K562 (cell line): ENCODE results near the gene F13B. TPM values are rescaled to one million over a fixed set of nuclear protein-coding genes. Genes with fewer than 3 reads are reported as not detected.

Experiments
- ATAC-seq: fragments of 200-7000 bp; cut with Tn5 transposase; 3 replicates; pipeline ENCODE4 v1.9.1; 2020; ENCODE audit warnings: moderate library complexity
- BruUV-seq: library from RNA; stranded (reverse); fragments of 400-500 nt; replicated peaks from 2 replicates; lab custom pipeline; 2021; lab: Mats Ljungman, UMichigan
- CTCF ChIA-PET: fragments of 300-600 bp; formaldehyde crosslinking; extraction: SDS; loops from one replicate; lab custom pipeline; 2021; ENCODE audit warnings: low intra/inter-chr PET ratio; lab: Yijun Ruan, JAX
- POLR2A ChIA-PET: fragments of 300-600, 350-650 bp; sonication (Branson Sonifier 250); formaldehyde crosslinking; extraction: SDS; loops from one replicate; lab custom pipeline; 2021; ENCODE audit warnings: antibody characterized with exemption, inconsistent platforms; lab: Yijun Ruan, JAX
- DNase-seq, 4 experiments: peaks; one replicate each; pipeline versions ENCODE4 v3.0.0 to v3.0.0-alpha.2; 2011 to 2018; ENCODE audit warnings: low spot score in 3 of 4, mixed read lengths in 3 of 4; ENCODE audit errors: extremely low read depth in 1 of 4
- FAIRE-seq: peaks from 2 replicates; lab custom pipeline; 2011; peaks lifted over from hg19 to GRCh38; lab: Jason Lieb, UNC
- H2AFZ ChIP-seq: 2 replicates; pipeline ENCODE4 v1.6.0; 2011; ENCODE audit warnings: low read depth, low read length, control low read depth, inconsistent platforms
- H3K27ac ChIP-seq: fragments of 200-600 bp; 3 replicates; pipeline ENCODE4 v1.8.0; 2011; ENCODE audit warnings: low read depth, mild to moderate bottlenecking, control low read depth, inconsistent platforms, low read length, moderate library complexity, mixed read lengths; ENCODE audit errors: extremely low read depth
- H3K27me3 ChIP-seq, 2 experiments: fragments of 300-600 bp in 1 of 2; 2 replicates in 1 of 2; 3 replicates in 1 of 2; pipeline versions ENCODE4 v1.6.0 to v1.8.0; 2011; ENCODE audit warnings: inconsistent platforms in 2 of 2, low read length in 2 of 2, mild to moderate bottlenecking in 1 of 2, mixed read lengths in 1 of 2, moderate library complexity in 1 of 2; ENCODE audit not compliant: control insufficient read depth in 2 of 2, insufficient read depth in 2 of 2
- H3K36me3 ChIP-seq: fragments of 300-600 bp; 3 replicates; pipeline ENCODE4 v1.8.0; 2011; ENCODE audit warnings: mild to moderate bottlenecking, low read length, inconsistent platforms; ENCODE audit not compliant: control insufficient read depth, insufficient read depth
- H3K4me1 ChIP-seq, 2 experiments: fragments of 200-600 bp in 1 of 2; replicated peaks in 1 of 2; 2 replicates in 1 of 2; 3 replicates in 1 of 2; pipeline versions ENCODE4 v1.5.1 to v1.8.0; 2011; ENCODE audit warnings: inconsistent platforms in 2 of 2, low read length in 2 of 2, mild to moderate bottlenecking in 1 of 2, mixed read lengths in 1 of 2, moderate library complexity in 1 of 2; ENCODE audit not compliant: control insufficient read depth in 2 of 2, insufficient read depth in 2 of 2
- H3K4me2 ChIP-seq: 2 replicates; pipeline ENCODE4 v1.6.1; 2011; ENCODE audit warnings: low read length, control low read depth, inconsistent platforms, mixed read lengths; ENCODE audit not compliant: insufficient read depth
- H3K4me3 ChIP-seq: fragments of 200-600 bp; sonication (generic), shearing (Covaris generic); 2 replicates; pipeline ENCODE4 v1.5.1; 2016; ENCODE audit warnings: control low read depth, inconsistent platforms
- H3K79me2 ChIP-seq: fragments of 200-600 bp; 3 replicates; pipeline ENCODE4 v1.8.0; 2011; ENCODE audit warnings: low read length, inconsistent platforms; ENCODE audit not compliant: control insufficient read depth, insufficient read depth
- H3K9ac ChIP-seq, 2 experiments: 2 replicates each; pipeline versions ENCODE4 v1.6.0 to v1.6.1; 2011; ENCODE audit warnings: low read depth in 2 of 2, low read length in 2 of 2, control low read depth in 1 of 2, inconsistent platforms in 1 of 2, mild to moderate bottlenecking in 1 of 2, mixed read lengths in 1 of 2; ENCODE audit not compliant: insufficient read depth in 1 of 2
- H3K9me1 ChIP-seq: one replicate; pipeline ENCODE4 v1.6.0; 2011; ENCODE audit warnings: inconsistent platforms, mild to moderate bottlenecking, low read length, moderate library complexity; ENCODE audit not compliant: control insufficient read depth, insufficient read depth
- H3K9me3 ChIP-seq: replicated peaks from 2 replicates; pipeline ENCODE4 v1.5.1; 2011; ENCODE audit warnings: low read depth, low read length, inconsistent platforms; ENCODE audit not compliant: control insufficient read depth, insufficient read depth
- H4K20me1 ChIP-seq: replicated peaks from 2 replicates; pipeline ENCODE4 v1.6.1; 2011; ENCODE audit warnings: low read length, inconsistent platforms, mixed read lengths; ENCODE audit not compliant: control insufficient read depth, insufficient read depth
- BCOR ChIP-seq: fragments of 450-650 bp; IDR thresholded peaks from 2 replicates; pipeline ENCODE4 v1.6.1; 2016
- CCNT2 ChIP-seq: IDR thresholded peaks from 2 replicates; pipeline ENCODE4 v1.6.1; 2011; ENCODE audit warnings: borderline replicate concordance, low read depth, mild to moderate bottlenecking, moderate library complexity, mixed read lengths, low read length; ENCODE audit not compliant: insufficient read length; ENCODE audit errors: extremely low read depth
- DPF2 ChIP-seq: fragments of 450-650 bp; IDR thresholded peaks from 2 replicates; pipeline ENCODE4 v1.6.1; 2016
- MAFF ChIP-seq: IDR thresholded peaks from 2 replicates; pipeline ENCODE4 v1.6.1; 2012; ENCODE audit warnings: low read length, improper control_type of control experiment
- MAFG ChIP-seq: fragments of 450-650 bp; conservative IDR thresholded peaks from 2 replicates; pipeline ENCODE4 v1.6.1; 2016; ENCODE audit warnings: missing genetic modification characterization, missing compliant biosample characterization
- MBD2 ChIP-seq: sonication (generic); IDR thresholded peaks from 2 replicates; pipeline ENCODE4 v1.6.1; 2016; ENCODE audit warnings: low read depth, borderline replicate concordance
- NFE2L1 ChIP-seq: fragments of 450-650 bp; IDR thresholded peaks from 2 replicates; pipeline ENCODE4 v1.6.1; 2016; ENCODE audit warnings: missing genetic modification characterization, low read depth, mild to moderate bottlenecking, missing compliant biosample characterization, moderate library complexity, borderline replicate concordance
- RUNX1 ChIP-seq: sonication (generic); IDR thresholded peaks from 2 replicates; pipeline ENCODE4 v1.6.1; 2016; ENCODE audit warnings: antibody characterized with exemption, low read depth
- ZC3H8 ChIP-seq: fragments of 450-650 bp; IDR thresholded peaks from 2 replicates; pipeline ENCODE4 v1.6.1; 2017
- ZNF134 ChIP-seq: fragments of 250-450 bp; sonication (Bioruptor Pico); conservative IDR thresholded peaks from 2 replicates; pipeline ENCODE4 v1.4.0; 2020
- ZNF592 ChIP-seq: fragments of 450-650 bp; IDR thresholded peaks from 2 replicates; pipeline ENCODE4 v1.6.1; 2017; ENCODE audit warnings: antibody characterized with exemption, mild to moderate bottlenecking
- WGBS: fragments of 100-300 bp; shearing (Covaris generic); methylation state at CpG from one replicate; pipeline ENCODE4 v1.1.6; 2016; ENCODE audit warnings: low coverage, mixed read lengths; ENCODE audit not compliant: insufficient coverage; ENCODE audit errors: missing lambda C conversion rate; 5-methylcytosine and 5-hydroxymethylcytosine counted together
- in situ Hi-C: fragments of 300-500 bp; cut with MboI; formaldehyde crosslinking; loops from 4 replicates; pipeline ENCODE4 v1.15.0; 2018; ENCODE audit warnings: inconsistent platforms, mixed read lengths
- intact Hi-C: fragments of 100-400 bp; cut with micrococcal nuclease; formaldehyde crosslinking; loops from 2 replicates; pipeline ENCODE4 v1.14.2; 2022
- polyA plus RNA-seq, 8 experiments: library from polyadenylated mRNA; depleted of rRNA in 4 of 8; stranded (reverse) in 5 of 8; unstranded in 3 of 8; fragments of >200 nt; fragmentation: Nextera tagmentation in 2 of 8; fragmentation: Illumina TruSeq in 1 of 8; extraction: Ambion mirVana in 2 of 8; extraction: Trizol in 1 of 8; gene quantifications; 2 replicates each; pipeline versions ENCODE4 v1.2.1 to v1.2.3, GENCODE V29; 2011 to 2014; ENCODE audit warnings: inconsistent platforms in 1 of 8, missing spikeins in 1 of 8
- total RNA-seq, 7 experiments: library from RNA; depleted of rRNA in 6 of 7; stranded (reverse); fragments of >200 nt in 6 of 7; fragmentation: Illumina TruSeq in 2 of 7; extraction: Trizol in 2 of 7; gene quantifications; 2 replicates each; pipeline versions ENCODE4 v1.2.1 to v1.2.3, GENCODE V29; 2011 to 2021; ENCODE audit warnings: low replicate concordance in 1 of 7
- TF ChIP-seq, protein P1 (sequence below): fragments of 250-450 bp; sonication (Bioruptor Pico); IDR thresholded peaks from 2 replicates; pipeline ENCODE4 v1.5.0; 2020; ENCODE audit warnings: mild to moderate bottlenecking
- TF ChIP-seq, protein P2 (sequence below), 3 experiments: IDR thresholded peaks in 2 of 3; conservative IDR thresholded peaks in 1 of 3; 2 replicates each; pipeline ENCODE4 v1.5.1; 2011 to 2012; ENCODE audit warnings: low read length in 3 of 3, mild to moderate bottlenecking in 3 of 3, control low read depth in 2 of 3, improper control_type of control experiment in 1 of 3, inconsistent platforms in 1 of 3, low read depth in 1 of 3, mixed read lengths in 1 of 3, moderate library complexity in 1 of 3; ENCODE audit not compliant: insufficient read depth in 2 of 3

The F13B gene
- total and polyA plus RNA-seq, 9 of the 15 experiments (the other 6 are each of a cell fraction or from before 2014, with no cell fraction given): not detected

- ATAC-seq (peak; percentile 84), FAIRE-seq (peak; percentile 11), DNase-seq (peak in 3 of 4 experiments; percentile 18 to 72 (median 47))
- POLR2A ChIA-PET: interaction anchor here (1.2 to 1.3 kb wide), 3 partner anchors 8 to 83 kb away, joined by 3 to 4 read pairs (median 3); no protein-coding TSS in a partner anchor
- Histone ChIP-seq H3K27me3 (no peaks in the 10 kb centered on the region), H3K9me3 (no peaks in the 10 kb centered on the region), H3K4me3 (no peak overlapping the region), H3K27ac (peak overlapping the region; percentile 1; the same call in 1 of the 3 replicates), H3K36me3 (peaks cover 50% of the 10 kb centered on the region), H3K4me1 (peaks cover 0 to 11% of the 10 kb centered on the region in 2 experiments; a peak in 2 of 5 replicates), H2AFZ (peak overlapping the region; percentile 9; the same call in 1 of the 2 replicates), H3K79me2 (no peaks in the 10 kb centered on the region), H3K9me1 (no peaks in the 10 kb centered on the region), H3K4me2 (peak overlapping the region; percentile 13; the same call in 1 of the 2 replicates), H4K20me1 (no peaks in the 10 kb centered on the region), H3K9ac (peak overlapping the region in 1 of 2 experiments; percentile 6; a peak in 1 of 4 replicates)
- in situ Hi-C loops: no loop called here
- 13% methylated on average over 1 of the region's 1 CpG for WGBS
- CTCF ChIA-PET: interaction anchor here (0.6 kb wide), 1 partner anchor 1188 kb away, joined by 4 read pairs; no protein-coding TSS in a partner anchor
- intact Hi-C loops: no loop called here
- no TSS peak for BruUV-seq
- TF ChIP-seq NFE2L1 (tag) (0 out of 2 replicates have a peak, but pooled peaks have one; percentile 4), ZNF592 (peak; percentile 26; the same call in 1 of the 2 replicates), MBD2 (no peak), MAFG (tag) (peak; percentile 67; the same call in 1 of the 2 replicates), DPF2 (peak; percentile 20; the same call in 1 of the 2 replicates), ZNF134 (CRISPR knock-in tag) (no peak), BCOR (no peak), ZC3H8 (no peak), CCNT2 (no peak), RUNX1 (no peak), MAFF (peak; percentile 44; the same call in 1 of the 2 replicates)
- TF ChIP-seq, protein P1, sequence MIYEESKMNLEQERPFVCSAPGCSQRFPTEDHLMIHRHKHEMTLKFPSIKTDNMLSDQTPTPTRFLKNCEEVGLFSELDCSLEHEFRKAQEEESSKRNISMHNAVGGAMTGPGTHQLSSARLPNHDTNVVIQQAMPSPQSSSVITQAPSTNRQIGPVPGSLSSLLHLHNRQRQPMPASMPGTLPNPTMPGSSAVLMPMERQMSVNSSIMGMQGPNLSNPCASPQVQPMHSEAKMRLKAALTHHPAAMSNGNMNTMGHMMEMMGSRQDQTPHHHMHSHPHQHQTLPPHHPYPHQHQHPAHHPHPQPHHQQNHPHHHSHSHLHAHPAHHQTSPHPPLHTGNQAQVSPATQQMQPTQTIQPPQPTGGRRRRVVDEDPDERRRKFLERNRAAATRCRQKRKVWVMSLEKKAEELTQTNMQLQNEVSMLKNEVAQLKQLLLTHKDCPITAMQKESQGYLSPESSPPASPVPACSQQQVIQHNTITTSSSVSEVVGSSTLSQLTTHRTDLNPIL: no peak
- TF ChIP-seq, protein P2, sequence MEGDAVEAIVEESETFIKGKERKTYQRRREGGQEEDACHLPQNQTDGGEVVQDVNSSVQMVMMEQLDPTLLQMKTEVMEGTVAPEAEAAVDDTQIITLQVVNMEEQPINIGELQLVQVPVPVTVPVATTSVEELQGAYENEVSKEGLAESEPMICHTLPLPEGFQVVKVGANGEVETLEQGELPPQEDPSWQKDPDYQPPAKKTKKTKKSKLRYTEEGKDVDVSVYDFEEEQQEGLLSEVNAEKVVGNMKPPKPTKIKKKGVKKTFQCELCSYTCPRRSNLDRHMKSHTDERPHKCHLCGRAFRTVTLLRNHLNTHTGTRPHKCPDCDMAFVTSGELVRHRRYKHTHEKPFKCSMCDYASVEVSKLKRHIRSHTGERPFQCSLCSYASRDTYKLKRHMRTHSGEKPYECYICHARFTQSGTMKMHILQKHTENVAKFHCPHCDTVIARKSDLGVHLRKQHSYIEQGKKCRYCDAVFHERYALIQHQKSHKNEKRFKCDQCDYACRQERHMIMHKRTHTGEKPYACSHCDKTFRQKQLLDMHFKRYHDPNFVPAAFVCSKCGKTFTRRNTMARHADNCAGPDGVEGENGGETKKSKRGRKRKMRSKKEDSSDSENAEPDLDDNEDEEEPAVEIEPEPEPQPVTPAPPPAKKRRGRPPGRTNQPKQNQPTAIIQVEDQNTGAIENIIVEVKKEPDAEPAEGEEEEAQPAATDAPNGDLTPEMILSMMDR (IDR thresholded peaks at IDR 0.05 in 2 of 3, conservative IDR thresholded peaks at IDR 0.05 in 1 of 3; ENCODE audit: insufficient read depth in 2 of 3, low read depth in 1 of 3, low read length in 3 of 3): 0 out of 6 replicates have a peak, but pooled peaks of 1 of the 3 experiments have one; percentile 4
Observed at GRCh38 chr1:197096137-197096536, 29.1 kb upstream of the F13B start.
